Cardiac fibroblast (primary cell): ENCODE measurements around the gene FSTL4.

Experiments used
- DNase-seq, 2 donors: peaks; one replicate each; pipeline versions ENCODE4 v3.0.0 to v3.0.0-alpha.2; 2010; ENCODE audit warnings: low read depth in 2 of 2
- H3K4me3 ChIP-seq, 2 donors: replicated peaks in 1 of 2; 1 replicate in 1 of 2; 2 replicates in 1 of 2; pipeline ENCODE4 v1.5.1; 2011; ENCODE audit warnings: low read depth in 2 of 2, low read length in 2 of 2, mild to moderate bottlenecking in 2 of 2, moderate library complexity in 1 of 2
- CTCF ChIP-seq: IDR thresholded peaks from one replicate; pipeline ENCODE4 v1.5.1; 2011; ENCODE audit warnings: low read depth, mild to moderate bottlenecking, low read length, inconsistent platforms

Gene FSTL4

GRCh38 chr5:133368916-133369783 lies 243.2 kb downstream of the FSTL4 start:
- H3K4me3 ChIP-seq: no peak overlapping the region
- no peak for TF ChIP-seq CTCF
- no peak for DNase-seq

- DNase-seq: no peak
- no peak for TF ChIP-seq CTCF
- H3K4me3 ChIP-seq: no peak overlapping the region
Observed at GRCh38 chr5:133367984-133368383, 244.4 kb downstream of the FSTL4 start.

DNA sequence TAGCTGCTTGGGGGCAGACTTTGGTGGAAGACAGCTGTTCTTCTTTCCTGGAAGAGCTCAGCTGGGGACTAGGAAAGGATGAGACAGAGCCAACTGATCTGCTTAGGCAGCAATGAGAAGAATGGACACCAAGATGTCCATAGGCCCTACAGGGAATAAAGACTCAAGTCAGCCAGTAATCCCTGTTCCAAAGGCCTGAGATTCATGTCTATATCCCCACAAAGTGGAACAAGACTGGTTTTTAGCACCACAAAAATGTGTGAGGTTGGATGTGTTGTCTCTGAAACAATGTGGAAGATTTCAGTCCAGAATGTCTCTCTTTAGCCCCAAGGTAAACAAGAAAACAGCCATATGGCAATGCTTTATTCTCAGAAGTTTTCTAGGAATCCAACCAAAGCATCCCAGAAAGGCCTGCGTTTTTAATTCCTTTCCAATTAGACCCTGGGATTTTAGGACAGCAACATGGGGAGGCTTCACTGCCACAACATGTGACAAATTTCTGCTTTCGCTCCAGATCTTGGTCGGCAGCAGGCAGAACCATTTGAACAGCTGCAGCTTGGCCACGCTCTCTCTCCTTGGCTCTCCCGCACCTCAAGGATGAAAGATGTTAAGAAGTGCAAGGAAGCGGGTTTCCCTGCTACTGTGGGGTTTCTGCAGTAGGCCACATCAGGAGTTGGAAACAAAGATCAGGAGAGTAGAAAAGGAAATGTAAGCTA lies 245.1 kb downstream of the FSTL4 start:
- TF ChIP-seq CTCF: no peak
- no peak for DNase-seq
- no peak overlapping the region for H3K4me3 ChIP-seq

GRCh38 chr5:133366438-133366837 lies 245.9 kb downstream of the FSTL4 start:
- no peak overlapping the region for H3K4me3 ChIP-seq
- no peak for TF ChIP-seq CTCF
- no peak for DNase-seq

DNA sequence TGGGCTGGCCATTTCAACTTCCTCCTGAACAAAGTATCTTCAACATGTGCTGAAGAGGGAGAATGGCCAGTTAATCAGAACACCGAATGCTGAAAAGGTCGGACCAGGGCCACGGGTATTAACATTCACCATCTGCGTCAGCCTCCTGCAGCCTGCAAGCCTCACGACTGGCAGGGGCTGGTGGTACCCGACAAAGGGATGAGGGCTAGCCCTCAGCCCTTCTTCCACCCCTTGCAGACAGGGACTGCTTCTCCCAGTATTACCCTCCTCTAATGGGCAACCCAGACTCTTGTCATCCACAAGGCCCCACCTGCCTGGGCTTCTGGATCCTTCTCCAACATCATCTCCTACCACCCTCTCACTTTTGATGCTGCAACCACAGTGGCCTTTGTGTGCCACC lies 246.6 kb downstream of the FSTL4 start:
- no peak for DNase-seq
- H3K4me3 ChIP-seq: no peak overlapping the region
- TF ChIP-seq CTCF: no peak

- peak; percentile 9 for TF ChIP-seq CTCF
- H3K4me3 ChIP-seq: no peak overlapping the region
- no peak for DNase-seq
Observed at GRCh38 chr5:133364936-133365707, 247.2 kb downstream of the FSTL4 start.
